K562 (cell line): ENCODE measurements around the gene DNMBP. TPM values are rescaled to one million over a fixed set of nuclear protein-coding genes. Genes with fewer than 3 reads are reported as not detected.

Experiments used
- ATAC-seq: fragments of 200-7000 bp; cut with Tn5 transposase; 3 replicates; pipeline ENCODE4 v1.9.1; 2020; ENCODE audit warnings: moderate library complexity
- BruUV-seq: library from RNA; stranded (reverse); fragments of 400-500 nt; replicated peaks from 2 replicates; lab custom pipeline; 2021; lab: Mats Ljungman, UMichigan
- CTCF ChIA-PET: fragments of 300-600 bp; formaldehyde crosslinking; extraction: SDS; loops from one replicate; lab custom pipeline; 2021; ENCODE audit warnings: low intra/inter-chr PET ratio; lab: Yijun Ruan, JAX
- POLR2A ChIA-PET: fragments of 300-600, 350-650 bp; sonication (Branson Sonifier 250); formaldehyde crosslinking; extraction: SDS; loops from one replicate; lab custom pipeline; 2021; ENCODE audit warnings: antibody characterized with exemption, inconsistent platforms; lab: Yijun Ruan, JAX
- DNase-seq, 4 experiments: peaks; one replicate each; pipeline versions ENCODE4 v3.0.0 to v3.0.0-alpha.2; 2011 to 2018; ENCODE audit warnings: low spot score in 3 of 4, mixed read lengths in 3 of 4; ENCODE audit errors: extremely low read depth in 1 of 4
- FAIRE-seq: peaks from 2 replicates; lab custom pipeline; 2011; peaks lifted over from hg19 to GRCh38; lab: Jason Lieb, UNC
- H2AFZ ChIP-seq: 2 replicates; pipeline ENCODE4 v1.6.0; 2011; ENCODE audit warnings: low read depth, low read length, control low read depth, inconsistent platforms
- H3K27ac ChIP-seq: fragments of 200-600 bp; 3 replicates; pipeline ENCODE4 v1.8.0; 2011; ENCODE audit warnings: low read depth, mild to moderate bottlenecking, control low read depth, inconsistent platforms, low read length, moderate library complexity, mixed read lengths; ENCODE audit errors: extremely low read depth
- H3K27me3 ChIP-seq, 2 experiments: fragments of 300-600 bp in 1 of 2; 2 replicates in 1 of 2; 3 replicates in 1 of 2; pipeline versions ENCODE4 v1.6.0 to v1.8.0; 2011; ENCODE audit warnings: inconsistent platforms in 2 of 2, low read length in 2 of 2, mild to moderate bottlenecking in 1 of 2, mixed read lengths in 1 of 2, moderate library complexity in 1 of 2; ENCODE audit not compliant: control insufficient read depth in 2 of 2, insufficient read depth in 2 of 2
- H3K36me3 ChIP-seq: fragments of 300-600 bp; 3 replicates; pipeline ENCODE4 v1.8.0; 2011; ENCODE audit warnings: mild to moderate bottlenecking, low read length, inconsistent platforms; ENCODE audit not compliant: control insufficient read depth, insufficient read depth
- H3K4me1 ChIP-seq, 2 experiments: fragments of 200-600 bp in 1 of 2; replicated peaks in 1 of 2; 2 replicates in 1 of 2; 3 replicates in 1 of 2; pipeline versions ENCODE4 v1.5.1 to v1.8.0; 2011; ENCODE audit warnings: inconsistent platforms in 2 of 2, low read length in 2 of 2, mild to moderate bottlenecking in 1 of 2, mixed read lengths in 1 of 2, moderate library complexity in 1 of 2; ENCODE audit not compliant: control insufficient read depth in 2 of 2, insufficient read depth in 2 of 2
- H3K4me2 ChIP-seq: 2 replicates; pipeline ENCODE4 v1.6.1; 2011; ENCODE audit warnings: low read length, control low read depth, inconsistent platforms, mixed read lengths; ENCODE audit not compliant: insufficient read depth
- H3K4me3 ChIP-seq: fragments of 200-600 bp; sonication (generic), shearing (Covaris generic); 2 replicates; pipeline ENCODE4 v1.5.1; 2016; ENCODE audit warnings: control low read depth, inconsistent platforms
- H3K79me2 ChIP-seq: fragments of 200-600 bp; 3 replicates; pipeline ENCODE4 v1.8.0; 2011; ENCODE audit warnings: low read length, inconsistent platforms; ENCODE audit not compliant: control insufficient read depth, insufficient read depth
- H3K9ac ChIP-seq, 2 experiments: 2 replicates each; pipeline versions ENCODE4 v1.6.0 to v1.6.1; 2011; ENCODE audit warnings: low read depth in 2 of 2, low read length in 2 of 2, control low read depth in 1 of 2, inconsistent platforms in 1 of 2, mild to moderate bottlenecking in 1 of 2, mixed read lengths in 1 of 2; ENCODE audit not compliant: insufficient read depth in 1 of 2
- H3K9me1 ChIP-seq: one replicate; pipeline ENCODE4 v1.6.0; 2011; ENCODE audit warnings: inconsistent platforms, mild to moderate bottlenecking, low read length, moderate library complexity; ENCODE audit not compliant: control insufficient read depth, insufficient read depth
- H3K9me3 ChIP-seq: replicated peaks from 2 replicates; pipeline ENCODE4 v1.5.1; 2011; ENCODE audit warnings: low read depth, low read length, inconsistent platforms; ENCODE audit not compliant: control insufficient read depth, insufficient read depth
- H4K20me1 ChIP-seq: replicated peaks from 2 replicates; pipeline ENCODE4 v1.6.1; 2011; ENCODE audit warnings: low read length, inconsistent platforms, mixed read lengths; ENCODE audit not compliant: control insufficient read depth, insufficient read depth
- BHLHE40 ChIP-seq: IDR thresholded peaks from 2 replicates; pipeline ENCODE4 v1.6.1; 2011; ENCODE audit warnings: low read length, improper control_type of control experiment
- CSDE1 ChIP-seq, 2 experiments: fragments of 450-650 bp; IDR thresholded peaks; 2 replicates each; pipeline ENCODE4 v1.6.1; 2016; ENCODE audit warnings: mild to moderate bottlenecking in 1 of 2
- EP300 ChIP-seq: IDR thresholded peaks from 2 replicates; pipeline ENCODE4 v1.6.1; 2012; ENCODE audit warnings: low read length, improper control_type of control experiment
- FOXP1 ChIP-seq: sonication (generic); formaldehyde crosslinking; IDR thresholded peaks from 2 replicates; pipeline ENCODE4 v1.8.0; 2022; ENCODE audit warnings: mild to moderate bottlenecking, missing genetic modification reagents
- HNRNPH1 ChIP-seq: fragments of 200-400 bp; formaldehyde crosslinking; optimal IDR thresholded peaks from 2 replicates; pipeline ENCODE3; 2017; ENCODE audit warnings: low read depth, mild to moderate bottlenecking, low read length, moderate library complexity
- PML ChIP-seq: IDR thresholded peaks from 2 replicates; pipeline ENCODE4 v1.6.1; 2012; ENCODE audit warnings: low read length, inconsistent platforms
- SREBF1 ChIP-seq: fragments of 150-350 bp; IDR thresholded peaks from 2 replicates; pipeline ENCODE4 v1.6.1; 2014; ENCODE audit warnings: antibody characterized with exemption, low read depth, low read length, borderline replicate concordance
- ZBTB7A ChIP-seq: IDR thresholded peaks from 2 replicates; pipeline ENCODE4 v1.6.1; 2011; ENCODE audit warnings: low read depth, mild to moderate bottlenecking, low read length, moderate library complexity, borderline replicate concordance; ENCODE audit not compliant: control insufficient read depth
- ZNF263 ChIP-seq: sonication (generic); formaldehyde crosslinking; IDR thresholded peaks from 2 replicates; pipeline ENCODE4 v1.8.0; 2022; ENCODE audit warnings: mild to moderate bottlenecking, missing genetic modification reagents, borderline replicate concordance
- ZNF586 ChIP-seq: fragments of 450-650 bp; formaldehyde crosslinking; conservative IDR thresholded peaks from 2 replicates; pipeline ENCODE4 v1.4.0; 2020; ENCODE audit warnings: mild to moderate bottlenecking, moderate library complexity
- ZNF696 ChIP-seq: fragments of 250-450 bp; sonication (Bioruptor Pico); conservative IDR thresholded peaks from 2 replicates; pipeline ENCODE4 v1.4.0; 2020; ENCODE audit warnings: mild to moderate bottlenecking, moderate library complexity
- ZNF717 ChIP-seq: fragments of 250-450 bp; sonication (Bioruptor Pico); IDR thresholded peaks from 2 replicates; pipeline ENCODE4 v1.5.0; 2021
- WGBS: fragments of 100-300 bp; shearing (Covaris generic); methylation state at CpG from one replicate; pipeline ENCODE4 v1.1.6; 2016; ENCODE audit warnings: low coverage, mixed read lengths; ENCODE audit not compliant: insufficient coverage; ENCODE audit errors: missing lambda C conversion rate; 5-methylcytosine and 5-hydroxymethylcytosine counted together
- in situ Hi-C: fragments of 300-500 bp; cut with MboI; formaldehyde crosslinking; loops from 4 replicates; pipeline ENCODE4 v1.15.0; 2018; ENCODE audit warnings: inconsistent platforms, mixed read lengths
- intact Hi-C: fragments of 100-400 bp; cut with micrococcal nuclease; formaldehyde crosslinking; loops from 2 replicates; pipeline ENCODE4 v1.14.2; 2022
- polyA plus RNA-seq, 8 experiments: library from polyadenylated mRNA; depleted of rRNA in 4 of 8; stranded (reverse) in 5 of 8; unstranded in 3 of 8; fragments of >200 nt; fragmentation: Nextera tagmentation in 2 of 8; fragmentation: Illumina TruSeq in 1 of 8; extraction: Ambion mirVana in 2 of 8; extraction: Trizol in 1 of 8; gene quantifications; 2 replicates each; pipeline versions ENCODE4 v1.2.1 to v1.2.3, GENCODE V29; 2011 to 2014; ENCODE audit warnings: inconsistent platforms in 1 of 8, missing spikeins in 1 of 8
- total RNA-seq, 7 experiments: library from RNA; depleted of rRNA in 6 of 7; stranded (reverse); fragments of >200 nt in 6 of 7; fragmentation: Illumina TruSeq in 2 of 7; extraction: Trizol in 2 of 7; gene quantifications; 2 replicates each; pipeline versions ENCODE4 v1.2.1 to v1.2.3, GENCODE V29; 2011 to 2021; ENCODE audit warnings: low replicate concordance in 1 of 7
- TF ChIP-seq, protein P1 (sequence below): IDR thresholded peaks from 3 replicates; pipeline ENCODE4 v1.6.1; 2011; ENCODE audit warnings: borderline replicate concordance, mild to moderate bottlenecking, moderate library complexity; ENCODE audit not compliant: insufficient read length; ENCODE audit errors: extremely low read depth
- TF ChIP-seq, protein P2 (sequence below): fragments of 250-450 bp; sonication (Bioruptor Pico); IDR thresholded peaks from 2 replicates; pipeline ENCODE4 v1.4.0; 2020; ENCODE audit warnings: borderline replicate concordance
- TF ChIP-seq, protein P3 (sequence below): fragments of 250-450 bp; sonication (Bioruptor Pico); IDR thresholded peaks from 2 replicates; pipeline ENCODE4 v1.9.0; 2021; ENCODE audit warnings: mild to moderate bottlenecking
- TF ChIP-seq, protein P4 (sequence below): fragments of 450-650 bp; formaldehyde crosslinking; IDR thresholded peaks from 2 replicates; pipeline ENCODE4 v1.4.0; 2020; ENCODE audit warnings: mild to moderate bottlenecking, moderate library complexity

Gene DNMBP
- total and polyA plus RNA-seq, 9 of the 15 experiments (the other 6 are each of a cell fraction or from before 2014, with no cell fraction given) = 0.83 to 3.7 (median 2.2) TPM

DNA sequence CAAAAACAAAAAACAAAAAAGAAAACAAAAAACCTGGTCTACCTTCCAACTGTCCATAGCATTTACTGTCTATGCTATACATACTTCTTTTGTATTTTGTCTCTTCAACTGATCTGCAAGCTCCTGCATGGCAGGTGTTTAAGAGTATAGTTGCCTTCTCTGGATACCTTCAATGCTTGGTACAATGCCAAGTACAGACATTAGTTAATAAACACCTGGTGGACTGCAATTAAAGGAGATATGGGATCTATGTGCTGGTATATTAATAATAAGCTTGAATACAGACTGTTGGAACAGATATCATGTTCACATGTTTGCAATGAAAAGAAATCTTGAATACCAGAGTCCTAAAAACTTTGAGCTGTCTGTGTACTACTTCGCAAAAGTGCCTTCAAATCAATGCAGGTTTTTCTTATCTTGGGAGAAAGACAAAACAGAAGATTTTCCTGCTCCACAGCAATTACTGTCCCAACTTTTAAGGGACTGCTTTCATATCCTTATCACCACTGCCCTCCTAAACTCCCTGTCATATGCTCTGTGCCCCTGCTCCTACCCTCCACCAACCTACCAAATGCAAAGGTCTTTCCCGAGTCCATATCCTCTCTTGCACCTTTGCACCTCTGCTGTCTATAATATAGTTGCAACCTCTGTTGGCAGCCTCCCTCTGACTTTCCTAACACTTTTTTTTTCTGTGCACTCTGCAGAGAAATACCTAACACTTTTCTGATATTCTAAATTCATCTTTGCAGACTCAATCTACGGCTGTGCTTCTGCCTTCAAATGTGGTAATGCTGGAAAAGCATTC lies 85.1 kb downstream of the DNMBP start:
- no peaks in the 10 kb centered on the region for H3K79me2 ChIP-seq
- WGBS = 25% methylated on average over 2 of the region's 3 CpGs
- in situ Hi-C loops = no loop called here
- CTCF ChIA-PET = no interaction called here
- no TSS peak for BruUV-seq
- H2AFZ ChIP-seq = no peak overlapping the region
- H3K9ac ChIP-seq = no peak overlapping the region
- no peak for ATAC-seq
- no peaks in the 10 kb centered on the region; a peak in 1 of 5 replicates for H3K4me1 ChIP-seq
- DNase-seq = no peak
- FAIRE-seq = no peak
- H3K4me3 ChIP-seq = no peak overlapping the region
- H3K9me1 ChIP-seq = no peaks in the 10 kb centered on the region
- H3K4me2 ChIP-seq = no peak overlapping the region
- H4K20me1 ChIP-seq = no peaks in the 10 kb centered on the region
- no peaks in the 10 kb centered on the region for H3K9me3 ChIP-seq
- POLR2A ChIA-PET = no interaction called here
- no peak overlapping the region for H3K27ac ChIP-seq
- H3K27me3 ChIP-seq = no peaks in the 10 kb centered on the region
- no peaks in the 10 kb centered on the region; the same call in 2 of the 3 replicates for H3K36me3 ChIP-seq
- intact Hi-C loops = no loop called here
- TF ChIP-seq PML (no peak), EP300 (no peak), BHLHE40 (no peak), ZNF263 (CRISPR knock-in tag) (no peak), ZNF717 (no peak), ZNF586 (no peak), SREBF1 (no peak), CSDE1 (IDR thresholded peaks at IDR 0.05) (no peak), ZNF696 (CRISPR knock-in tag) (no peak), FOXP1 (CRISPR knock-in tag) (no peak), ZBTB7A (no peak), HNRNPH1 (no peak)
- TF ChIP-seq, protein P1, sequence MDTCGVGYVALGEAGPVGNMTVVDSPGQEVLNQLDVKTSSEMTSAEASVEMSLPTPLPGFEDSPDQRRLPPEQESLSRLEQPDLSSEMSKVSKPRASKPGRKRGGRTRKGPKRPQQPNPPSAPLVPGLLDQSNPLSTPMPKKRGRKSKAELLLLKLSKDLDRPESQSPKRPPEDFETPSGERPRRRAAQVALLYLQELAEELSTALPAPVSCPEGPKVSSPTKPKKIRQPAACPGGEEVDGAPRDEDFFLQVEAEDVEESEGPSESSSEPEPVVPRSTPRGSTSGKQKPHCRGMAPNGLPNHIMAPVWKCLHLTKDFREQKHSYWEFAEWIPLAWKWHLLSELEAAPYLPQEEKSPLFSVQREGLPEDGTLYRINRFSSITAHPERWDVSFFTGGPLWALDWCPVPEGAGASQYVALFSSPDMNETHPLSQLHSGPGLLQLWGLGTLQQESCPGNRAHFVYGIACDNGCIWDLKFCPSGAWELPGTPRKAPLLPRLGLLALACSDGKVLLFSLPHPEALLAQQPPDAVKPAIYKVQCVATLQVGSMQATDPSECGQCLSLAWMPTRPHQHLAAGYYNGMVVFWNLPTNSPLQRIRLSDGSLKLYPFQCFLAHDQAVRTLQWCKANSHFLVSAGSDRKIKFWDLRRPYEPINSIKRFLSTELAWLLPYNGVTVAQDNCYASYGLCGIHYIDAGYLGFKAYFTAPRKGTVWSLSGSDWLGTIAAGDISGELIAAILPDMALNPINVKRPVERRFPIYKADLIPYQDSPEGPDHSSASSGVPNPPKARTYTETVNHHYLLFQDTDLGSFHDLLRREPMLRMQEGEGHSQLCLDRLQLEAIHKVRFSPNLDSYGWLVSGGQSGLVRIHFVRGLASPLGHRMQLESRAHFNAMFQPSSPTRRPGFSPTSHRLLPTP = no peak
- TF ChIP-seq, protein P2, sequence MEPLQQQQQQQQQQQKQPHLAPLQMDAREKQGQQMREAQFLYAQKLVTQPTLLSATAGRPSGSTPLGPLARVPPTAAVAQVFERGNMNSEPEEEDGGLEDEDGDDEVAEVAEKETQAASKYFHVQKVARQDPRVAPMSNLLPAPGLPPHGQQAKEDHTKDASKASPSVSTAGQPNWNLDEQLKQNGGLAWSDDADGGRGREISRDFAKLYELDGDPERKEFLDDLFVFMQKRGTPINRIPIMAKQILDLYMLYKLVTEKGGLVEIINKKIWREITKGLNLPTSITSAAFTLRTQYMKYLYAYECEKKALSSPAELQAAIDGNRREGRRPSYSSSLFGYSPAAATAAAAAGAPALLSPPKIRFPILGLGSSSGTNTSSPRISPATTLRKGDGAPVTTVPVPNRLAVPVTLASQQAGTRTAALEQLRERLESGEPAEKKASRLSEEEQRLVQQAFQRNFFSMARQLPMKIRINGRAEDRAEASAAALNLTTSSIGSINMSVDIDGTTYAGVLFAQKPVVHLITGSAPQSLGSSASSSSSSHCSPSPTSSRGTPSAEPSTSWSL = no peak
- TF ChIP-seq, protein P3, sequence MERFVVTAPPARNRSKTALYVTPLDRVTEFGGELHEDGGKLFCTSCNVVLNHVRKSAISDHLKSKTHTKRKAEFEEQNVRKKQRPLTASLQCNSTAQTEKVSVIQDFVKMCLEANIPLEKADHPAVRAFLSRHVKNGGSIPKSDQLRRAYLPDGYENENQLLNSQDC (CRISPR knock-in tag) = no peak
- TF ChIP-seq, protein P4, sequence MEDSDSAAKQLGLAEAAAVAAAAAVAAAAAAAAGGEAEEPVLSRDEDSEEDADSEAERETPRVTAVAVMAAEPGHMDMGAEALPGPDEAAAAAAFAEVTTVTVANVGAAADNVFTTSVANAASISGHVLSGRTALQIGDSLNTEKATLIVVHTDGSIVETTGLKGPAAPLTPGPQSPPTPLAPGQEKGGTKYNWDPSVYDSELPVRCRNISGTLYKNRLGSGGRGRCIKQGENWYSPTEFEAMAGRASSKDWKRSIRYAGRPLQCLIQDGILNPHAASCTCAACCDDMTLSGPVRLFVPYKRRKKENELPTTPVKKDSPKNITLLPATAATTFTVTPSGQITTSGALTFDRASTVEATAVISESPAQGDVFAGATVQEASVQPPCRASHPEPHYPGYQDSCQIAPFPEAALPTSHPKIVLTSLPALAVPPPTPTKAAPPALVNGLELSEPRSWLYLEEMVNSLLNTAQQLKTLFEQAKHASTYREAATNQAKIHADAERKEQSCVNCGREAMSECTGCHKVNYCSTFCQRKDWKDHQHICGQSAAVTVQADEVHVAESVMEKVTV (CRISPR knock-in tag) = no peak
